Sciatic nerve (tissue), 2 donors: ENCODE results near the gene PRLR. TPM values are rescaled to one million over a fixed set of nuclear protein-coding genes. Genes with fewer than 3 reads are reported as not detected.
A peak's percentile ranks its signal among the peaks of the same experiment; 100 is the strongest.
"Not testable (repeated sequence)": the region's sequence is repeated elsewhere in the genome, so short reads cannot be mapped to it uniquely, and the experiment has no call there.

Experiments
- ATAC-seq: fragments of 200-7000 bp; cut with Tn5 transposase; one replicate; pipeline ENCODE4 v1.9.1; 2020; ENCODE audit warnings: mild to moderate bottlenecking, moderate library complexity
- DNase-seq: peaks from one replicate; pipeline ENCODE4 v3.0.0-alpha.2; 2020; ENCODE audit warnings: low spot score
- intact Hi-C: fragments of 100-400 bp; cut with DNase I; formaldehyde crosslinking; loops from one replicate; pipeline ENCODE4 v1.14.2; 2022
- total RNA-seq: library from RNA; stranded (reverse); fragmentation: NEBNext Ultra II Directional; extraction: Animal tissue kit (Norgen Biotek cat#: 25700); gene quantifications from one replicate; pipeline ENCODE4 v1.2.1, GENCODE V29; 2021
- donor health status: DM: no; HTN: no; CAD: no.
- donor health status: DM: no; HTN: no; CAD: no.

The PRLR gene
- total RNA-seq, 1 donor from 2014 or later = 1.9 TPM

GRCh38 chr5:35202319-35203111 lies 27.8 kb downstream of the PRLR start:
- ATAC-seq = peak; percentile 70
- intact Hi-C loops = no loop called here

GRCh38 chr5:35201291-35201690 lies 29.0 kb downstream of the PRLR start:
- intact Hi-C loops = no loop called here

More at GRCh38 chr5:35202319-35203111, 27.8 kb downstream of the PRLR start:
- DNase-seq = no peak

GRCh38 chr5:35199886-35200285 lies 30.4 kb downstream of the PRLR start:
- DNase-seq = no peak
- no peak for ATAC-seq
- intact Hi-C loops = no loop called here

More at GRCh38 chr5:35201291-35201690, 29.0 kb downstream of the PRLR start:
- ATAC-seq (no peak), DNase-seq (no peak)

GRCh38 chr5:35198686-35199085 lies 31.6 kb downstream of the PRLR start:
- peak; percentile 47 for ATAC-seq
- no peak for DNase-seq
- intact Hi-C loops = no loop called here

- no peak for DNase-seq
Measured at GRCh38 chr5:35198075-35198474, 32.2 kb downstream of the PRLR start.

GRCh38 chr5:35197351-35197750 lies 32.9 kb downstream of the PRLR start:
- ATAC-seq (no peak), DNase-seq (no peak)
- intact Hi-C loops = no loop called here

More at GRCh38 chr5:35198075-35198474, 32.2 kb downstream of the PRLR start:
- ATAC-seq = peak; percentile 74
- intact Hi-C loops = no loop called here

GRCh38 chr5:35195472-35195852 lies 34.8 kb downstream of the PRLR start:
- DNase-seq (no peak), ATAC-seq (no peak)
- intact Hi-C loops = no loop called here

GRCh38 chr5:35194635-35195471 lies 35.4 kb downstream of the PRLR start:
- DNase-seq = no peak
- ATAC-seq = peak; percentile 59
- intact Hi-C loops = no loop called here

- no peak for DNase-seq
- intact Hi-C loops = no loop called here
- no peak for ATAC-seq
Measured at GRCh38 chr5:35192506-35192905, 37.8 kb downstream of the PRLR start.

- intact Hi-C loops = loop anchor here (10.0 kb wide), 1 partner anchor 95 kb away; no protein-coding TSS in a partner anchor
- not testable (repeated sequence) for DNase-seq, ATAC-seq
Measured at GRCh38 chr5:35189801-35190200, 40.5 kb downstream of the PRLR start.

- no peak for DNase-seq
- intact Hi-C loops = loop anchor here (10.0 kb wide), 1 partner anchor 93 kb away; no protein-coding TSS in a partner anchor
- no peak for ATAC-seq
Measured at GRCh38 chr5:35188031-35188457, 42.2 kb downstream of the PRLR start.

- not testable (repeated sequence) for DNase-seq, ATAC-seq
- intact Hi-C loops = loop anchor here (10.0 kb wide), 1 partner anchor 93 kb away; no protein-coding TSS in a partner anchor
Measured at GRCh38 chr5:35187621-35188020, 42.7 kb downstream of the PRLR start.

- ATAC-seq (no peak), DNase-seq (no peak)
- intact Hi-C loops = loop anchor here (10.0 kb wide), 1 partner anchor 92 kb away; no protein-coding TSS in a partner anchor
Measured at GRCh38 chr5:35186749-35187148, 43.5 kb downstream of the PRLR start.

- intact Hi-C loops = loop anchor here (10.0 kb wide), 1 partner anchor 91 kb away; no protein-coding TSS in a partner anchor
- ATAC-seq = no peak
- DNase-seq = no peak
Measured at GRCh38 chr5:35185518-35185917, 44.8 kb downstream of the PRLR start.

- intact Hi-C loops = loop anchor here (10.0 kb wide), 1 partner anchor 89 kb away; no protein-coding TSS in a partner anchor
Measured at GRCh38 chr5:35183556-35183955, 46.7 kb downstream of the PRLR start.

GRCh38 chr5:35182910-35183535 lies 47.3 kb downstream of the PRLR start:
- intact Hi-C loops = loop anchor here (10.0 kb wide), 1 partner anchor 88 kb away; no protein-coding TSS in a partner anchor
- DNase-seq (peak; percentile 65), ATAC-seq (peak; percentile 75)

More at GRCh38 chr5:35183556-35183955, 46.7 kb downstream of the PRLR start:
- peak; percentile 19 for ATAC-seq
- no peak for DNase-seq

GRCh38 chr5:35182486-35182885 lies 47.8 kb downstream of the PRLR start:
- intact Hi-C loops = loop anchor here (10.0 kb wide), 1 partner anchor 88 kb away; no protein-coding TSS in a partner anchor
- DNase-seq = no peak
- ATAC-seq = no peak

GRCh38 chr5:35180046-35180445 lies 50.2 kb downstream of the PRLR start:
- intact Hi-C loops = loop anchor here (10.0 kb wide), 1 partner anchor 85 kb away; no protein-coding TSS in a partner anchor
- ATAC-seq (no peak), DNase-seq (no peak)

GRCh38 chr5:35177783-35178182 lies 52.5 kb downstream of the PRLR start:
- DNase-seq (no peak), ATAC-seq (no peak)
- intact Hi-C loops = no loop called here
